Stimulated activated CD4-positive, alpha-beta T cell treated with anti-CD3 and anti-CD28 coated beads, Interleukin-12 subunit alpha, Interleukin-12 subunit beta, amount 100 ng/mL, for 48 hours (primary cell): Measurements from ENCODE around the gene NDUFV1.
"Not testable (repeated sequence)": the region's sequence is repeated elsewhere in the genome, so short reads cannot be mapped to it uniquely, and the experiment has no call there.

Source experiments
- DNase-seq, 3 donors: peaks; one replicate each; pipeline ENCODE4 v3.0.0-alpha.2; 2020; ENCODE audit warnings: low read depth in 2 of 3, low spot score in 1 of 3

The NDUFV1 gene

GRCh38 chr11:67611165-67611564 is 4.4 kb downstream of the NDUFV1 start:
- DNase-seq, result no peak

GRCh38 chr11:67611704-67612587 is 5.2 kb downstream of the NDUFV1 start:
- no peak for DNase-seq

DNA sequence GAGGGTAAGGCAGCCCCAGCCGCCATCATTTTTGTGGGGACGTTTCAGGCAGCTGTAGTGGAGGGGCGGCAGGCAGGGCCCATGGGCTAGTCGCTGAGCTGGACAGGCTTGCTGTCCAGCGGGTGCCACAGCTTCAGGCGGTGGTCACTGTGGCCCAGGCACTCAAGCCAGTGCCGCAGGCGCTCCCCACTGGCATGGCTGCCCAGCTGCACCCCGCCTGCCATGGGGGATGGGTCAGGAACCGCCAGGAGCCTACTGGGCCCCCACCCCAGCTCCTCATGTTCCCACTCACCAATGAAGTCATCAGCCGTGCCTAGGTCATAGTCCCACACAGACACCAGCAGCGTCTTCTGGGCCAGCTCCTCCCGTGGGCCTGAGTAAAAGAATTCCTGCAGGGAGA is 6.0 kb downstream of the NDUFV1 start:
- no peak for DNase-seq

- DNase-seq, result no peak
Measured at GRCh38 chr11:67613313-67613959, 6.7 kb downstream of the NDUFV1 start.

DNA sequence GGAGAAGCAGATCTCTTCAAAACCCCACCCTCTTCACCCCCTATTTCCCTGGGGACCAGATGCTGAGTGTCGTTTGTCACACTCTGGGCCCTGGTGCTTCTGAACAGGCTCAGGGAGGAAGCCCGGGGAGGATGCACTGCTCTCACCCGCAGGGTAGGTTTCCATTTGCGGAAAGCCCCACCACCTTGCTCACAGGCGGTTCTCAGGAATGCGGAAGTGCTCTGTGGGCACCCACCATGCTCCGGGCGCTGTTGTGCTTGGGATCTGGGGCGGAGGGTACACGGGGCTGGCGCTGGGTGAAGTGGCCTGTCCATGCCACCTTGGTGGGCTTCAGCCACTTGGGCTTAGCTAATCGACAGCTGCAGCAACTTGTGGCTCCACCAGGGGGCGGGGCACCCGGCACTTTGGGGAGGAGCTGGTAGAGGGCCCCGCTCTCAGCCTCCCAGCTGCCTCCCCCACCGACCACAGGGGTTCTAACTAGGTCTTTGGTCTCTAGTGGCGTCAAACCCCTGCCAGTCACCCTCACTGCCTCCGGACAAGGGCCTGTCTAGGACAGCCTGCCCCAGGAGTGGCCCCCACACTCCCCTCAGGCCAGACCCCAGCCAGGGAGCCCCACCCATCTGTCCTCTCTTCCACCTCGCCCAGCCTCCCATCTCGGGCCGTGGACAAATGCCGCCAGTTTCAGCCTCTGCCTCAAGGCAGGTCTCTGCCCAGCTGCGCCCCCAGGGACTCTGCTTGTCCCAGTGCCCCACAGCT is 7.4 kb downstream of the NDUFV1 start:
- peak; percentile 70 to 78 (median 71) for DNase-seq

DNA sequence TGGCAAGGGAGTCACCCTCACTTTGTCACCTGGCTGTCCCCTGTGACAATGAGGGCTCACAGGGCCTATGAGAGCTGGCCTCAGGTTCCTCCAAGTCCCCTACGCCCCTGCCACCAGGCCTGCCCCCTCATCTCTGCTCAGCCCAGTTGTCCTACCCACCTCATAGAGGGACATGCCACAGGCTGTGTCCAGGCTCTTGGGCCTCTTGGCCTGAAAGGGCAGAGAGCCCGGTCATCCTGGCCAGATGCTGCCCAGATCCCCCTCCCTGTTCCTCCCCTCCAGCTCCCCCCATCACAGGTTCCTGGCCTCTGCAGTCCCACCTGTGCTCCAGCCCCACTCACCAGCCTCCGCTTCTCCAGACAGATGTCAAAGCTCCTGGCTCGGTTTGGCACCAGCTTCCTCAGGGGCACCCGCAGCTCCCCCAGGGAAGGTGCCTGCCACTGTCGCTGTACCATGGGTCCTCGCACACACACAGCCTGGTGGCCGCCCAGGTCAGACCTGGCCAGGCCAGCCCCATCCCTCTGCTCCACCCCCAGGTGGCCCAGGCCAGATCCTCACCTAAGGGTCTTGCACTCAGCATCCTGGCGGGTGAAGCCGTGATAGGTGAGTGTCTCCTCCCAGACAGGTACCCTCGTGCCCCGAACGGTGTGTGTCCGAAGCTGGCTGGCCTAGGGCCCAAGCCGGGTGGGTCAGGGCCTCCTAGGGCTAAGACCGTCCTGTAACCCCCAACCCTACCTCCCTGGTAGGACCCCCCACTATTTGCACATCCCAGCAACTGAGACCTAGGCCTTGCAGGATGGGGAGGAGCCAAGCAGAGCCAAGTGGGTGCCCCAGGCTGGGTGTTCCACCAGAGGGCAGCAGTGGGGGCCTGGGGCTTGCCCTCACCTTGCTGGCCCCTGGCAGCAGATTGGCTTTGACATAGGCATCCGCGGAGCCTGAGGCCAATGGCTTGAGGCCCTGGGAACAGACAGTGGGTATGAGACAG is 8.3 kb downstream of the NDUFV1 start:
- DNase-seq, result peak; percentile 50 to 70 (median 63)

DNA sequence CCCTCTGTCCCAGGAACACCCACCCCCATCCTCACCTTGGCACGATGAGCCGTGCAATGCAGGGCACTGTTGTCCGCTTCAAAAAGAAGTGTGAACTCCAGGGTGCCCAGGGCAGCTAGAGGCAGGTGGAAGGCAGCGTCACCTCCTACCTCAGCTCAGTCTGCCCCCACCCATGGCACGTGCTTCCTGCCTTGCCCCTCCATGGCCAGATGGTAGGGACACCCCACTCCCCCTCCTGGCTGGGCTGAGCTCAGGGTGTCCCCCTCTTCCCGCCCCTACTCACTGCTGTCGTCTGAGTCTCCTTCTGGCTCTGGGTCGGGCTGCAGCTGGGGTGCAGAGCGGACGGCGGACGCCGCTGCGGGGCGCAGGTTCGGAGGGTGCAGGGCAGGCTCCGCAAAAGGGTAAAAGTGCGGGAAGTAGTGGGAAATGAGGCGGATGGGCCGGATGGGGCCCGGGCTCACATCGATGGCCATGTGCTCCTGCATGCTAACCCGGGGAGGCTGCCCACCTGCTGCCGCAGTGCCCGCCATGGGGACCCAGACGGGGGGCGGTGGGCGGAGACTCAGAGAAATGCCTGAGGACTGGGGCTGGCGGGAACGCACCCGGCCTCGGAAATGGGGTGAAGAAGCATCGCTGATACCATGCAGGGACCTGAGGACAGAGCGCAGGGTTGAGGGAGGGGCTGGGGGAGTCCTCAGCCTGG is 9.1 kb downstream of the NDUFV1 start:
- DNase-seq, result no peak

DNA sequence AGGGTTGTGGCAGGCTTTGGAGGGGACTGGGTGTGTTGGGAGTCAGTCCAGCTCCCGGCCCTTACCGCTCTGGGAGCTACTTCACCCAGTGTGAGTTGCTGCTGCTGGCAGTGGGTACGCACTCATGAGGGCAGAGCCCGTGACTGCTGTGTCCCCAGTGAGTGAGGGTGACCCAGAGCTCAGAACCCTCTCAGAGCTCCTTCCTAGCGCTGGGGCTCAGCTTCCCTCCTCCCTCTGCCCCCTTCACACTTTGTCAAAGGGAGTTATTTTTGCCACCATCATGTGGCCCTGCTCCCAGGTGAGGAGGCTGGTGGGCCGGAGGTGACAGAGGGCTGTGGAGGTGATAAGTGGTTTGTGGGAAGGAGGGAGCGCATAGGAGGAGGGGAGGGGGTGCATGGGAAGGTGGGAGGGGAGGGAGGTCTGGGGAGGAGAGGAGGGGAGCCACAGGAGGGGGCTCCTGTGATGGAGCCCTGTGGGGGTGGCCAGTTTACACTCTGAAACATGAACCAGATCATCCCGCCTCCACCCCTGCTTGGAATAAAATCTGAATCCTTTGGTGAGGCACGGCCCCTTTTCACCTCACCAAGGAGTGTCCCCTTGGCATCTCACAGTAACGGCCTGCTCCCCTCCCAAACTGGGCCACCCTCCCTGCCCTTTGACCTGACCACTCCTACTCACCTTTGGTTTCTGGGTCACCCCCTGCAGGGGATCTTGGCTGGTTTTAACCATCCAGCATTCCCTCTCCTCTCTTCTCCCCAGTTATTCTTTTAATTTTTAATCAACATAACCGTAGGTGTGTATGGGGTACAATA is 9.9 kb downstream of the NDUFV1 start:
- DNase-seq, result no peak

DNA sequence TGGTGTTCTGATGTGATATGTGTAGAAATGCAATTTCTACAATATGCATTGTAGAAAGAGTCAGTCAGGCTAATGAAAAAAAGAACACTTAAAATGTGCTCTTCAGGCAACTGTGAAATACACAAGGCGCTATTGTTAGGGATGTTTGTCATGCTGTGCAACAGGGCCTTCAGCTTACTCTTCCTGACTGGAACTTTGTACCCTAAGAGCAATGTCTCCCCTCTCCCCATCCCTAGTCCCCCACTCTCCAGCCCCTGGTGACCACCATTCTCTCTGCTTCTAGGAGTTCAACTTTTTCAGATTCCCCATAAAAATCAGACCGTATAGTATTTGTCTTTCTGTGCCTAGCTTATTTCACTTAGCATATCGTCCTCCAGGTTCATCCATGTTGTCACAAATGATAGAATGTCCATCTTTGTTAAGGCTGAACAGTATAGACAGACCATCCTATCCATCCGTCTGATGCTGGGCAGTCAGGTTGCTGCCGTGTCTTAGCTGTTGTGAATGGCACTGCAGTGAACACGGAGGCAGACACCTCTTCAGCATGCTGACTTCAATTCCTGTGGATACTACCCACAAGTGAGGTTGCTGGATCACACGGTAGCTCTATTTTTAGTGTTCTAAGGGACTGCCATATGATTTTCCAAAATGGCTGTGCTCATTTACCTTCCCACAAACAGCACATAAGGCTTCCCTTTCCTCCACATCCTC is 10.7 kb downstream of the NDUFV1 start:
- no peak for DNase-seq

DNA sequence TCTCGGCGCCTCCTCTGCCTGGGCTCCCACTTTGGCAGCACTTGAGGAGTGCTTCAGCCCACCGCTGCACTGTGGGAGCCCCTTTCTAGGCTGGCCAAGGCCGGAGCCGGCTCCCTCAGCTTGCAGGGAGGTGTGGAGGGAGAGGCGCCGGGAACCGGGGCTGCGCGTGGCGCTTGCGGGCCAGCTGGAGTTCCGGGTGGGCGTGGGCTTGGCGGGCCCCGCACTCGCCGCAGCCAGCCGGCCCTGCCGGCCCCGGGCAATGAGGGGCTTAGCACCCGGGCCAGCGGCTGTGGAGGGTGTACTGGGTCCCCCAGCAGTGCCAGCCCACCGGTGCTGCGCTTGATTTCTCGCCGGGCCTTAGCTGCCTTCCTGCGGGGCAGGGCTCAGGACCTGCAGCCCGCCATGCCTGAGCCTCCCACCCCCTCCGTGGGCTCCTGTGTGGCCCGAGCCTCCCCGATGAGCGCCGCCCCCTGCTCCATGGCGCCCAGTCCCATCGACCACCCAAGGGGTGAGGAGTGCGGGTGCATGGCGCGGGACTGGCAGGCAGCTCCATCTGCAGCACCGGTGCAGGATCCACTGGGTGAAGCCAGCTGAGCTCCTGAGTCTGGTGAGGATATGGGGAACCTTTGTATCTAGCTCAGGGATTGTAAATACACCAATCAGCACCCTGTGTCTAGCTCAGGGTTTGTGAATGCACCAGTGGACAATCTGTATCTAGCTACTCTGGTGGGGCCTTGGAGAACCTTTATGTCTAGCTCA is 12.3 kb downstream of the NDUFV1 start:
- DNase-seq, result not testable (repeated sequence)

DNA sequence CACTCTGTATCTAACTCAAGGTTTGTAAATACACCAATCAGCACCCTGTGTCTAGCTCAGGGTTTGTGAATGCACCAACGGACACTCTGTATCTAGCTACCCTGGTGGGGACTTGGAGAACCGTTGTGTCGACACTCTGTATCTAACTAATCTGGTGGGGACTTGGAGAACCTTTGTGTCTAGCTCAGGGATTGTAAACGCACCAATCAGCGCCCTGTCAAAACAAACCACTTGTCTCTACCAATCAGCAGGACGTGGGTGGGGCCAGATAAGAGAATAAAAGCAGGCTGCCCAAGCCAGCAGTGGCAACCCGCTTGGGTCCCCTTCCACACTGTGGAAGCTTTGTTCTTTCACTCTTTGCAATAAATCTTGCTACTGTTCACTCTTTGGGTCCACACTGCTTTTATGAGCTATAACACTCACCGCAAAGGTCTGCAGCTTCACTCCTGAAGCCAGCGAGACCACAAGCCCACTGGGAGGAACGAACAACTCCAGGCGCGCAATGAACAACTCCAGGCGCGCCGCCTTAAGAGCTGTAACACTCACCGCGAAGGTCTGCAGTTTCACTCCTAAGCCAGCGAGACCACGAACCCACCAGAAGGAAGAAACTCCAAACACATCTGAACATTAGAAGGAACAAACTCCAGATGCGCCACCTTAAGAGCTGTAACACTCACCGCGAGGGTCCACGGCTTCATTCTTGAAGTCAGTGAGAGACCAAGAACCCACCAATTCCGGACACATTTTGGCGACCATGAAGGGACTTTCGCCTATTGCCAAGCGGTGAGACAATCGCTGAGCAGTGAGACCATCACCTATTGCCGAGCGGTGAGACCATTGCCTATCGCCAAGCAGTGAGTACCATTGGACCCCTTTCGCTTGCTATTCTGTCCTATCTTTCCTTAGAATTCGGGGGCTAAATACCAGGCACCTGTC is 13.2 kb downstream of the NDUFV1 start:
- DNase-seq, result not testable (repeated sequence)

DNA sequence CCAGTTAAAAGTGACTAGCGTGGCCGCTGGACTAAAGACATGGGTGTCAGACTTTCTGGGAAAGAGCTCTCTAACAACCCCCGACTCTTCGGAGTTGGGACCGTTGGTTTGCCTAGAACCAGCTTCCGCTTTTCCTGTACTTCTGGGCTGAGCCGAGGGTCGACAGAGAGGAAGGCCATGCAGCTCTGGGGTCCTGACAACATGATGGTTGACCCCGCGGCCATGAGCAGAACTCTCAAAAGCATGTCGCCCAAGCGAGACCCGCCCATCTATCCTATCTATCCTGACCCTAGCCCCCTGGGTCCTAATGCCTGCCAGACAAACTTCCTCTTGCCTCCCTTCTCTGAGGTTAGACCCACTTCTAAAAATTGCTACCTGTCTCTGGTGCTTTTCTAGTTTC is 13.9 kb downstream of the NDUFV1 start:
- DNase-seq, result not testable (repeated sequence)

DNA sequence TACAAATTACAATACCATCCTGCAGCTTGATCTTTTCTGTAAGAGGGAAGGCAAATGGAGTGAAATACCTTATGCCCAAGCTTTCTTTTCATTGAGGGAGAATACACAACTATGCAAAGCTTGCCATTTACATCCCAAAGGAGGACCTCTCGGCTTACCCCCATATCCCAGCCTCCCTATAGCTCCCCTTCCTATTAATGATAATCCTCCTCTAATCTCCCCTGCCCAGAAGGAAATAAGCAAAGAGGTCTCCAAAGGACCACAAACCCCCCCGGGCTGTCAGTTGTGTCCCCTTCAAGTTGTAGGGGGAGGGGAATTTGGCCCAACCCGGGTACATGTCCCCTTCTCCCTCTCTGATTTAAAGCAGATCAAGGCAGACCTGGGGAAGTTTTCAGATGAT is 15.2 kb downstream of the NDUFV1 start:
- DNase-seq, result not testable (repeated sequence)

- not testable (repeated sequence) for DNase-seq
Measured at GRCh38 chr11:67622905-67623304, 16.2 kb downstream of the NDUFV1 start.

- not testable (repeated sequence) for DNase-seq
Measured at GRCh38 chr11:67623795-67624194, 17.1 kb downstream of the NDUFV1 start.

DNA sequence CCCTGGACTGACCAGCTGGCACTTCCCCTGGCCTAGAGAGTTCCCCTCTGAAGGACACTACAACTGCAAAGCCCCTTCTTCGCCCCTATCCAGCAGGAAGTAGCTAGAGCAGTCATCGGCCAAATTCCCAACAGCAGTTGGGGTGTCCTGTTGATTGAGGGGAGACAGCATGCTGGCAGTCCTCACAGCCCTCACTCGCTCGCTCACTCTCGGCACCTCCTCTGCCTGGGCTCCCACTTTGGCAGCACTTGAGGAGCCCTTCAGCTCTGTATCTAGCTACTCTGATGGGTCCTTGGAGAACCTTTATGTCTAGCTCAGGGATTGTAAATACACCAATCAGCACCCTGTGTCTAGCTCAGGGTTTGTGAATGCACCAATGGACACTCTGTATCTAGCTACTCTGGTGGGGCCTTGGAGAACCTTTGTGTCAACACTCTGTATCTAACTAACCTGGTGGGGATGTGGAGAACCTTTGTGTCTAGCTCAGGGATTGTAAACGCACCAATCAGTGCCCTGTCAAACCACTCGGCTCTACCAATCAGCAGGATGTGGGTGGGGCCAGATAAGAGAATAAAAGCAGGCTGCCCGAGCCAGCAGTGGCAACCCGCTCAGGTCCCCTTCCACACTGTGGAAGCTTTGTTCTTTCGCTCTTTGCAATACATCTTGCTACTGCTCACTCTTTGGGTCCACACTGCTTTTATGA is 19.5 kb downstream of the NDUFV1 start:
- DNase-seq, result not testable (repeated sequence)
